Keratinocyte (primary cell): ENCODE measurements around the gene FAM227A. TPM values are rescaled to one million over a fixed set of nuclear protein-coding genes. Genes with fewer than 3 reads are reported as not detected.

ENCODE experiments used
- DNase-seq: peaks from one replicate; pipeline ENCODE4 v3.0.0-alpha.2; 2011; ENCODE audit warnings: low read depth, missing footprints, low spot score
- FAIRE-seq: peaks from 2 replicates; lab custom pipeline; 2011; peaks lifted over from hg19 to GRCh38; lab: Jason Lieb, UNC
- H2AFZ ChIP-seq: 2 replicates; pipeline ENCODE4 v1.6.0; 2012; ENCODE audit warnings: low read length, control low read depth, inconsistent platforms; ENCODE audit not compliant: control insufficient read depth
- H3K27ac ChIP-seq: 2 replicates; pipeline ENCODE4 v1.5.1; 2011; ENCODE audit warnings: low read length; ENCODE audit not compliant: control insufficient read depth, insufficient read depth
- H3K27me3 ChIP-seq: 3 replicates; pipeline ENCODE4 v1.6.0; 2011; ENCODE audit warnings: low read length; ENCODE audit not compliant: control insufficient read depth, insufficient read depth; ENCODE audit errors: extremely low read depth
- H3K36me3 ChIP-seq, 2 experiments: 2 replicates in 1 of 2; 3 replicates in 1 of 2; pipeline ENCODE4 v1.5.1; 2011; ENCODE audit warnings: low read length in 2 of 2, mild to moderate bottlenecking in 1 of 2; ENCODE audit not compliant: control insufficient read depth in 2 of 2, insufficient read depth in 2 of 2; ENCODE audit errors: extremely low read depth in 1 of 2
- H3K4me1 ChIP-seq: 3 replicates; pipeline ENCODE4 v1.5.1; 2011; ENCODE audit warnings: low read length; ENCODE audit not compliant: control insufficient read depth, insufficient read depth; ENCODE audit errors: extremely low read depth
- H3K4me2 ChIP-seq: 3 replicates; pipeline ENCODE4 v1.6.0; 2011; ENCODE audit warnings: low read depth, low read length; ENCODE audit not compliant: control insufficient read depth, insufficient read depth; ENCODE audit errors: extremely low read depth
- H3K4me3 ChIP-seq, 3 experiments: fragments of 200-600 bp in 1 of 3; sonication (generic) in 1 of 3; 2 replicates in 2 of 3; 3 replicates in 1 of 3; pipeline ENCODE4 v1.5.1; 2011 to 2016; ENCODE audit warnings: low read length in 3 of 3, mild to moderate bottlenecking in 3 of 3, control low read depth in 2 of 3, inconsistent platforms in 1 of 3, low read depth in 1 of 3, mixed read lengths in 1 of 3, mixed run types in 1 of 3, moderate library complexity in 1 of 3; ENCODE audit not compliant: control insufficient read depth in 2 of 3, insufficient read depth in 2 of 3; ENCODE audit errors: extremely low read depth in 1 of 3
- H3K79me2 ChIP-seq: 2 replicates; pipeline ENCODE4 v1.6.0; 2012; ENCODE audit warnings: low read length; ENCODE audit not compliant: control insufficient read depth, insufficient read depth
- H3K9ac ChIP-seq: 3 replicates; pipeline ENCODE4 v1.6.0; 2011; ENCODE audit warnings: low read length; ENCODE audit not compliant: control insufficient read depth, insufficient read depth; ENCODE audit errors: extremely low read depth
- H3K9me1 ChIP-seq: 3 replicates; pipeline ENCODE4 v1.6.0; 2011; ENCODE audit warnings: low read length; ENCODE audit not compliant: control insufficient read depth, insufficient read depth; ENCODE audit errors: extremely low read depth
- H3K9me3 ChIP-seq: 2 replicates; pipeline ENCODE4 v1.5.1; 2012; ENCODE audit warnings: low read depth, low read length; ENCODE audit not compliant: control insufficient read depth
- H4K20me1 ChIP-seq: 3 replicates; pipeline ENCODE4 v1.6.0; 2011; ENCODE audit warnings: low read length; ENCODE audit not compliant: control insufficient read depth, insufficient read depth; ENCODE audit errors: extremely low read depth
- CTCF ChIP-seq, 3 experiments: IDR thresholded peaks in 1 of 3; conservative IDR thresholded peaks in 1 of 3; optimal IDR thresholded peaks in 1 of 3; 2 replicates in 2 of 3; 3 replicates in 1 of 3; pipeline versions ENCODE3 to v1.5.1; 2011; ENCODE audit warnings: low read length in 3 of 3, mild to moderate bottlenecking in 3 of 3, moderate library complexity in 2 of 3, control low read depth in 1 of 3, inconsistent platforms in 1 of 3; ENCODE audit not compliant: insufficient read depth in 2 of 3; ENCODE audit errors: extremely low read depth in 1 of 3
- EZH2 ChIP-seq: IDR thresholded peaks from one replicate; pipeline ENCODE4 v1.6.1; 2012; ENCODE audit warnings: inconsistent platforms, mild to moderate bottlenecking, low read length, moderate library complexity
- dilution Hi-C: fragments of 300-500 bp; cut with MboI; formaldehyde crosslinking; loops from one replicate; pipeline ENCODE4 v1.7.0; 2020; ENCODE audit warnings: low sequenced_read_pairs; ENCODE audit not compliant: extremely low pct_ligation_motif_present
- polyA plus RNA-seq, 5 experiments: library from polyadenylated mRNA; depleted of rRNA in 3 of 5; stranded (reverse) in 3 of 5; stranded (forward) in 1 of 5; unstranded in 1 of 5; fragments of >200 nt; gene quantifications; 1 replicate in 1 of 5; 2 replicates in 3 of 5; 3 replicates in 1 of 5; pipeline versions ENCODE4 v1.2.1 to v1.2.3, GENCODE V29; 2011 to 2012; ENCODE audit warnings: missing spikeins in 2 of 5, low read depth in 1 of 5, low replicate concordance in 1 of 5

FAM227A gene
- polyA plus RNA-seq, 1 donor (not counting 4 experiments of a cell fraction or from before 2014, with no cell fraction given): 1.1 TPM

- TF ChIP-seq EZH2 (no peak), CTCF (optimal IDR thresholded peaks at IDR 0.05 in 1 of 3, IDR thresholded peaks at IDR 0.05 in 1 of 3, conservative IDR thresholded peaks at IDR 0.05 in 1 of 3; ENCODE audit: extremely low read depth in 1 of 3, insufficient read depth in 2 of 3, low read length in 3 of 3) (no peak)
- Histone ChIP-seq H3K4me2 (no peak overlapping the region), H3K9ac (no peak overlapping the region), H4K20me1 (no peaks in the 10 kb centered on the region), H3K4me3 (no peak overlapping the region), H3K9me1 (no peaks in the 10 kb centered on the region), H3K4me1 (no peaks in the 10 kb centered on the region), H3K27ac (no peak overlapping the region), H3K36me3 (no peaks in the 10 kb centered on the region), H2AFZ (no peak overlapping the region), H3K9me3 (no peaks in the 10 kb centered on the region), H3K27me3 (no peaks in the 10 kb centered on the region), H3K79me2 (no peaks in the 10 kb centered on the region)
- FAIRE-seq: no peak
- DNase-seq: no peak
- dilution Hi-C loops: no loop called here
Observed at GRCh38 chr22:38549101-38549894, 106.9 kb downstream of the FAM227A start.

- FAIRE-seq: no peak
- TF ChIP-seq CTCF (optimal IDR thresholded peaks at IDR 0.05 in 1 of 3, IDR thresholded peaks at IDR 0.05 in 1 of 3, conservative IDR thresholded peaks at IDR 0.05 in 1 of 3; ENCODE audit: extremely low read depth in 1 of 3, insufficient read depth in 2 of 3, low read length in 3 of 3) (no peak), EZH2 (no peak)
Observed at GRCh38 chr22:38540701-38541100, 115.5 kb downstream of the FAM227A start.

More at GRCh38 chr22:38540701-38541100, 115.5 kb downstream of the FAM227A start:
- Histone ChIP-seq H3K4me2 (no peak overlapping the region), H2AFZ (no peak overlapping the region), H3K9me1 (no peaks in the 10 kb centered on the region), H3K27me3 (no peaks in the 10 kb centered on the region), H3K9me3 (peaks cover 2% of the 10 kb centered on the region), H3K27ac (no peak overlapping the region), H3K4me1 (no peaks in the 10 kb centered on the region), H3K36me3 (no peaks in the 10 kb centered on the region), H3K4me3 (no peak overlapping the region), H3K9ac (no peak overlapping the region), H4K20me1 (no peaks in the 10 kb centered on the region), H3K79me2 (no peaks in the 10 kb centered on the region)
- dilution Hi-C loops: no loop called here
- DNase-seq: no peak
